NB4 (cell line): ENCODE measurements around the gene ZBED4.

Experiments
- DNase-seq: peaks from one replicate; pipeline ENCODE4 v3.0.0; 2010; ENCODE audit warnings: low read depth
- H3K4me3 ChIP-seq: one replicate; pipeline ENCODE4 v1.5.1; 2011; ENCODE audit warnings: mild to moderate bottlenecking, low read depth, low read length, moderate library complexity
- CTCF ChIP-seq: IDR thresholded peaks from one replicate; pipeline ENCODE4 v1.5.1; 2012; ENCODE audit warnings: low read depth, low read length
- MAX ChIP-seq: IDR thresholded peaks from 2 replicates; pipeline ENCODE4 v1.6.1; 2011; ENCODE audit warnings: low read depth, low read length
- MYC ChIP-seq: IDR thresholded peaks from 2 replicates; pipeline ENCODE4 v1.6.1; 2011; ENCODE audit warnings: low read depth, low read length
- POLR2A ChIP-seq: IDR thresholded peaks from 2 replicates; pipeline ENCODE4 v1.6.1; 2011; ENCODE audit warnings: mild to moderate bottlenecking; ENCODE audit not compliant: insufficient read length; ENCODE audit errors: extremely low read depth

Gene ZBED4

GRCh38 chr22:49880281-49880680 is 26.6 kb downstream of the ZBED4 start:
- H3K4me3 ChIP-seq: no peak overlapping the region
- TF ChIP-seq MAX: no peak
- TF ChIP-seq MYC: no peak
- TF ChIP-seq CTCF: no peak
- peak; percentile 53 for DNase-seq

- H3K4me3 ChIP-seq: no peak overlapping the region
- DNase-seq: no peak
- no peak for TF ChIP-seq MAX
Observed at GRCh38 chr22:49881856-49882255, 28.2 kb downstream of the ZBED4 start.

- TF ChIP-seq MAX (no peak), CTCF (no peak), MYC (no peak), POLR2A (no peak)
- H3K4me3 ChIP-seq: no peak overlapping the region
- no peak for DNase-seq
Observed at GRCh38 chr22:49882519-49883293, 29.1 kb downstream of the ZBED4 start.

GRCh38 chr22:49883294-49883640 is 29.6 kb downstream of the ZBED4 start:
- TF ChIP-seq CTCF (no peak), MYC (no peak), MAX (no peak), POLR2A (no peak)
- H3K4me3 ChIP-seq: no peak overlapping the region
- no peak for DNase-seq

- TF ChIP-seq CTCF (no peak), MAX (no peak), MYC (no peak), POLR2A (no peak)
- no peak overlapping the region for H3K4me3 ChIP-seq
Observed at GRCh38 chr22:49884075-49884474, 30.4 kb downstream of the ZBED4 start.

GRCh38 chr22:49884503-49885260 is 31.0 kb downstream of the ZBED4 start:
- H3K4me3 ChIP-seq: no peak overlapping the region
- DNase-seq: no peak
- TF ChIP-seq MYC (no peak), CTCF (no peak), MAX (no peak), POLR2A (no peak)

More at GRCh38 chr22:49884075-49884474, 30.4 kb downstream of the ZBED4 start:
- DNase-seq: no peak
